ENCODE results near the gene PARVA. TPM values are rescaled to one million over a fixed set of nuclear protein-coding genes. Genes with fewer than 3 reads are reported as not detected.
"Not testable (repeated sequence)": the region's sequence is repeated elsewhere in the genome, so short reads cannot be mapped to it uniquely, and the experiment has no call there.

PARVA gene
- total RNA-seq, 1 experiment from 2014 or later, result 31.5 TPM

DNA sequence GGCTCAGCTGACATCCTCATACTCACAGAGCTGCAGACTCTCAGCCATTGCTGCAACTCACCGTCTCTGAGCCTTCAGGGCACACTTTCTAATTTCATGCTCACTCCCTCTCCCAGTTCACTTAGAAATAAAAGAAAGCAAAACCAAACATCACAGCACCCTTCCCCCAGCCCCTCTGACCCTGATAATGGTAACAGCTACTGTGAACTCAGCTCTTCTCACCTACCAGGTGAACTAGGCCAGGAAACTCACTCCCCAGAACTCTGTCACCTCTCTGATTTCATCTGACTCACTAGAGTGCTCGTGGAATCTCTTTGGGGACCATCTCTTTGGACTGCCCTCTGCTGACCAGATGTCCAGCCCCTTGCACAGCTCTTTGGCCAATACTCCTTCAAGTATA lies 14.5 kb upstream of the PARVA start:
- H3K9me2 ChIP-seq (ENCODE audit: insufficient read depth), result no peaks in the 10 kb centered on the region
- H3F3A ChIP-seq (ENCODE audit: insufficient read depth, low read depth), result no peaks in the 10 kb centered on the region
- DNase-seq, result no peak
- no peaks in the 10 kb centered on the region for H3K27me3 ChIP-seq (ENCODE audit: insufficient read depth, low read depth)
- H3K36me3 ChIP-seq (ENCODE audit: low read depth), result no peaks in the 10 kb centered on the region
- no peak overlapping the region for H3K4me3 ChIP-seq
- no peak overlapping the region for H3K27ac ChIP-seq
- intact Hi-C loops (cut with micrococcal nuclease; ENCODE audit: unreplicated experiment), result no loop called here
- POLR2A ChIA-PET (ENCODE audit: unreplicated experiment), result interaction anchor here (0.6 kb wide), 1 partner anchor 165 kb away, joined by 3 read pairs; no protein-coding TSS in a partner anchor
- BruUV-seq (replicated peaks), result no TSS peak
- CTCF ChIA-PET, result no interaction called here
- no peak overlapping the region for H2AFZ ChIP-seq
- no peaks in the 10 kb centered on the region for H3K79me2 ChIP-seq (ENCODE audit: low read depth)
- TF ChIP-seq, protein P1, sequence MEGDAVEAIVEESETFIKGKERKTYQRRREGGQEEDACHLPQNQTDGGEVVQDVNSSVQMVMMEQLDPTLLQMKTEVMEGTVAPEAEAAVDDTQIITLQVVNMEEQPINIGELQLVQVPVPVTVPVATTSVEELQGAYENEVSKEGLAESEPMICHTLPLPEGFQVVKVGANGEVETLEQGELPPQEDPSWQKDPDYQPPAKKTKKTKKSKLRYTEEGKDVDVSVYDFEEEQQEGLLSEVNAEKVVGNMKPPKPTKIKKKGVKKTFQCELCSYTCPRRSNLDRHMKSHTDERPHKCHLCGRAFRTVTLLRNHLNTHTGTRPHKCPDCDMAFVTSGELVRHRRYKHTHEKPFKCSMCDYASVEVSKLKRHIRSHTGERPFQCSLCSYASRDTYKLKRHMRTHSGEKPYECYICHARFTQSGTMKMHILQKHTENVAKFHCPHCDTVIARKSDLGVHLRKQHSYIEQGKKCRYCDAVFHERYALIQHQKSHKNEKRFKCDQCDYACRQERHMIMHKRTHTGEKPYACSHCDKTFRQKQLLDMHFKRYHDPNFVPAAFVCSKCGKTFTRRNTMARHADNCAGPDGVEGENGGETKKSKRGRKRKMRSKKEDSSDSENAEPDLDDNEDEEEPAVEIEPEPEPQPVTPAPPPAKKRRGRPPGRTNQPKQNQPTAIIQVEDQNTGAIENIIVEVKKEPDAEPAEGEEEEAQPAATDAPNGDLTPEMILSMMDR (conservative IDR thresholded peaks at IDR 0.05), result no peak
- no peak for TF ChIP-seq EZH2 (IDR thresholded peaks at IDR 0.05; ENCODE audit: low read depth)
- H4K20me1 ChIP-seq (ENCODE audit: insufficient read depth), result no peaks in the 10 kb centered on the region
- H3K4me1 ChIP-seq (replicated peaks; ENCODE audit: insufficient read depth), result 0 out of 2 replicates have a peak, but pooled peaks cover 12% of the 10 kb centered on the region
- no peak overlapping the region for H3K4me2 ChIP-seq
- no peaks in the 10 kb centered on the region for H3K9me3 ChIP-seq (ENCODE audit: insufficient read depth, low read depth)

DNA sequence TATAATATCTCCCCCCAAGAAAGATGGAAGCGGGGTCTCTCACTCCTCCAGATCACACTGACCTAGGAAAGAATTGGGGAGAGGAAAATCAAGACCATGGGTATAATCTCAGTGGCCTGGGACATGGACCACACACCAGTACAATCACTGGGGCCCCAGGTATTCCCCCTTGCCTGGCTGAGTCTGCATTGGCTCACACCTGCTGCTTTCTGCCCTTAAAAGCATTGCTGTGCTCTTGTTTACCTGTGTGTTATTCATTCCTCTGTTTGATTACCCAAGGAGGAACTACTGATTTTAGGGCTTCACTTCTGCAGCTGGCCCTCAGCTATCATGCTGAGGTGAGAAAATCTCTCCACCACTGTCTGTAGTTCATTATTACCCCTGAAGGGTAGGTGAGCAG lies 14.0 kb upstream of the PARVA start:
- no peaks in the 10 kb centered on the region for H3K9me2 ChIP-seq (ENCODE audit: insufficient read depth)
- H2AFZ ChIP-seq, result no peak overlapping the region
- no TSS peak for BruUV-seq (replicated peaks)
- no peaks in the 10 kb centered on the region for H4K20me1 ChIP-seq (ENCODE audit: insufficient read depth)
- H3K4me3 ChIP-seq, result no peak overlapping the region
- ChIA-PET CTCF (no interaction called here), POLR2A (ENCODE audit: unreplicated experiment) (interaction anchor here (0.6 kb wide), 1 partner anchor 165 kb away, joined by 3 read pairs; no protein-coding TSS in a partner anchor)
- intact Hi-C loops (cut with micrococcal nuclease; ENCODE audit: unreplicated experiment), result no loop called here
- no peak overlapping the region for H3K4me2 ChIP-seq
- no peak for DNase-seq
- no peak for TF ChIP-seq EZH2 (IDR thresholded peaks at IDR 0.05; ENCODE audit: low read depth)
- TF ChIP-seq, protein P1 (conservative IDR thresholded peaks at IDR 0.05), result no peak
- H3K36me3 ChIP-seq (ENCODE audit: low read depth), result no peaks in the 10 kb centered on the region
- no peak overlapping the region for H3K27ac ChIP-seq
- H3K9me3 ChIP-seq (ENCODE audit: insufficient read depth, low read depth), result no peaks in the 10 kb centered on the region
- 0 out of 2 replicates have a peak, but pooled peaks cover 12% of the 10 kb centered on the region for H3K4me1 ChIP-seq (replicated peaks; ENCODE audit: insufficient read depth)
- no peaks in the 10 kb centered on the region for H3K79me2 ChIP-seq (ENCODE audit: low read depth)
- H3K27me3 ChIP-seq (ENCODE audit: insufficient read depth, low read depth), result no peaks in the 10 kb centered on the region
- no peaks in the 10 kb centered on the region for H3F3A ChIP-seq (ENCODE audit: insufficient read depth, low read depth)

DNA sequence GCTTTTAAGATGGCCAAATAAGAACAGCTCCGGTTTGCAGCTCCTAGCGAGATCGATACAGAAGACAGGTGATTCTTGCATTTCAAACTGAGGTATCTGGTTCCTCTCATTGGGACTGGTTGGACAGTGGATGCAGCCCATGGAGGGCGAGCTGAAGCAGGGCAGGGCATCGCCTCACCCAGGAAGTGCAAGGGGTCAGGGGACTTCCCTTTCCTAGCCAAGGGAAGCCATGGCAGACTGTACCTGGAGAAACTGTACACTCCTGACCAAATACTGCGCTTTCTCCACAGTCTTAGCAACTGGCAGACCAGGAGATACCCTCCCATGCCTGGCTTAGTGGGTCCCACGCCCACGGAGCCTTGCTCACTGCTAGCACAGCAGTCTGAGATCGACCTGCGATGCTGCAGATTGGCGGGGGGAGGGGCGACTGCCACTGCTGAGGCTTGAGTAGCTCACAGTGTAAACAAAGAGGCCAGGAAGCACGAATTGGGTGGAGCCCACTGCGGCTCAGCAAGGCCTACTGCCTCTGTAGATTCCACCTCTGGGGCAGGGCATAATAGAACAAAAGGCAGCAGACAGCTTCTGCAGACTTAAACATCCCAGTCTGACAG lies 11.3 kb upstream of the PARVA start:
- 0 out of 2 replicates have a peak, but pooled peaks cover 12% of the 10 kb centered on the region for H3K4me1 ChIP-seq (replicated peaks; ENCODE audit: insufficient read depth)
- H2AFZ ChIP-seq, result 0 out of 2 replicates have a peak overlapping the region, but pooled peaks have one; percentile 33
- intact Hi-C loops (cut with micrococcal nuclease; ENCODE audit: unreplicated experiment); H3K4me3 ChIP-seq; H3K9me2 ChIP-seq (ENCODE audit: insufficient read depth); BruUV-seq (replicated peaks); H3K9me3 ChIP-seq (ENCODE audit: insufficient read depth, low read depth); H3K27me3 ChIP-seq (ENCODE audit: insufficient read depth, low read depth); H4K20me1 ChIP-seq (ENCODE audit: insufficient read depth); H3K27ac ChIP-seq; H3K79me2 ChIP-seq (ENCODE audit: low read depth); H3K36me3 ChIP-seq (ENCODE audit: low read depth); H3F3A ChIP-seq (ENCODE audit: insufficient read depth, low read depth): not testable (repeated sequence)
- H3K4me2 ChIP-seq, result peak overlapping the region; percentile 49
- peak; percentile 62 to 65 for DNase-seq
- ChIA-PET CTCF (interaction anchor here (0.6 kb wide), 1 partner anchor 17 kb away, joined by 3 read pairs; no protein-coding TSS in a partner anchor), POLR2A (ENCODE audit: unreplicated experiment) (interaction anchor here (0.6 kb wide), 1 partner anchor 200 kb away, joined by 3 read pairs; no protein-coding TSS in a partner anchor)

DNA sequence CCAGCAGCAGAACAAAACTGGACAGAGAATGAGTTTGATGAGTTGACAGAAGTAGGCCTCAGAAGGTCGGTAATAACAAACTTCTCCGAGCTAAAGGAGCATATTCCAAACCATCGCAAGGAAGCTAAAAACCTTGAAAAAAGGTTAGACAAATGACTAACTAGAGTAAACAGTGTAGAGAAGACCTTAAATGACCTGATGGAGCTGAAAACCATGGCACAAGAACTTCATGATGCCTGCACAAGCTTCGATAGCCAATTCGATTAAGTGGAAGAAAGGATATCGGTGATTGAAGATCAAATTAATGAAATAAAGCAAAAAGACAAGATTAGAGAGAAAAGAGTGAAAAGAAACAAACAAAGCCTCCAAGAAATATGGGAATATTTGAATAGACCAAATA lies 10.3 kb upstream of the PARVA start:
- BruUV-seq (replicated peaks); H3K27ac ChIP-seq; H3K4me3 ChIP-seq; H3K36me3 ChIP-seq (ENCODE audit: low read depth); H3K9me3 ChIP-seq (ENCODE audit: insufficient read depth, low read depth); H3K4me2 ChIP-seq; H3F3A ChIP-seq (ENCODE audit: insufficient read depth, low read depth); intact Hi-C loops (cut with micrococcal nuclease; ENCODE audit: unreplicated experiment); H3K27me3 ChIP-seq (ENCODE audit: insufficient read depth, low read depth); DNase-seq; H4K20me1 ChIP-seq (ENCODE audit: insufficient read depth); POLR2A ChIA-PET (ENCODE audit: unreplicated experiment); H3K9me2 ChIP-seq (ENCODE audit: insufficient read depth); H2AFZ ChIP-seq; H3K79me2 ChIP-seq (ENCODE audit: low read depth): not testable (repeated sequence)
- 0 out of 2 replicates have a peak, but pooled peaks cover 12% of the 10 kb centered on the region for H3K4me1 ChIP-seq (replicated peaks; ENCODE audit: insufficient read depth)
- CTCF ChIA-PET, result interaction anchor here (0.6 kb wide), 1 partner anchor 78 kb away, joined by 8 read pairs; no protein-coding TSS in a partner anchor
